Neutrophil (primary cell): Measurements from ENCODE around the gene PPP2R2C.

Source experiments
- H3K27ac ChIP-seq: fragments of 200-600 bp; sonication (generic); 2 replicates; pipeline ENCODE4 v1.5.1; 2016; ENCODE audit warnings: mild to moderate bottlenecking, moderate library complexity
- H3K27me3 ChIP-seq: fragments of 200-600 bp; sonication (generic); 2 replicates; pipeline ENCODE4 v1.6.0; 2016; ENCODE audit warnings: mild to moderate bottlenecking
- H3K36me3 ChIP-seq: fragments of 200-600 bp; sonication (generic); 2 replicates; pipeline ENCODE4 v1.5.1; 2017
- H3K4me1 ChIP-seq, 2 experiments: fragments of 200-600 bp in 1 of 2; sonication (generic) in 1 of 2; 1 replicate in 1 of 2; 2 replicates in 1 of 2; pipeline versions ENCODE4 v1.5.1 to v1.6.1; 2013 to 2016; ENCODE audit warnings: low read depth in 1 of 2, low read length in 1 of 2, mild to moderate bottlenecking in 1 of 2, moderate library complexity in 1 of 2; ENCODE audit not compliant: control insufficient read depth in 1 of 2, insufficient read depth in 1 of 2
- H3K4me3 ChIP-seq, 2 experiments: fragments of 200-600 bp in 1 of 2; sonication (generic) in 1 of 2; 1 replicate in 1 of 2; 2 replicates in 1 of 2; pipeline ENCODE4 v1.5.1; 2013 to 2016; ENCODE audit warnings: low read depth in 1 of 2, low read length in 1 of 2, mild to moderate bottlenecking in 1 of 2, moderate library complexity in 1 of 2
- H3K9me3 ChIP-seq: fragments of 200-600 bp; sonication (generic); 2 replicates; pipeline ENCODE4 v1.5.1; 2016
- TF ChIP-seq, protein P1 (sequence below): fragments of 200-600 bp; sonication (generic); IDR thresholded peaks from 2 replicates; pipeline ENCODE4 v1.5.1; 2016; ENCODE audit warnings: antibody characterized with exemption

PPP2R2C gene

DNA sequence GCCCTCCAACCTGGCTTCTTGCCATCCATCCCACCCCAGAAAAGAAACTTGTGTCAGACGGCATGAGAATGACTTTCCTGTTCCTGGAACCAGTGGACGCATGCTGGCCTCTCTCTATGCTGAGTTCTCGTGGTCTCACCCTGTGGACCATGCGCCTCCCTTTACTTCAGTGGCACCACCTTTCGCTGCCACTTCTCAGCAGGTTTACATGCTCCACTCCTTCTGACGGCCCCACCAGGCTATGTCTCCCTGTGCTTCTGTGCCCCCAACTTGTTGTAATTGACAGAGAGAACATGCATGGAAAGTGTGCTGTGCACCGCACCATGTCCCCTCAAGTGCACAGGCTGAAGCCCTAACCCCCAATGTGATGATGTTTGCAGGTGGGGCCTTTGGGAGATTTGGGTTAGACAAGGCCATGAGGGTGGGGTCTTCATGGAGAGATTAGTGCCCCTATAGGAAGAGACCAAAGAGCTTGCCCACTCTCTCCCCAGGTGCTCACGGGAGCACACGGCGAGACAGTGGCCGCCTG is 3.1 kb upstream of the PPP2R2C start:
- Histone ChIP-seq H3K4me1 (no peaks in the 10 kb centered on the region), H3K27me3 (peaks cover 73% of the 10 kb centered on the region), H3K9me3 (no peaks in the 10 kb centered on the region), H3K36me3 (no peaks in the 10 kb centered on the region), H3K4me3 (no peak overlapping the region), H3K27ac (no peak overlapping the region)
- TF ChIP-seq, protein P1, sequence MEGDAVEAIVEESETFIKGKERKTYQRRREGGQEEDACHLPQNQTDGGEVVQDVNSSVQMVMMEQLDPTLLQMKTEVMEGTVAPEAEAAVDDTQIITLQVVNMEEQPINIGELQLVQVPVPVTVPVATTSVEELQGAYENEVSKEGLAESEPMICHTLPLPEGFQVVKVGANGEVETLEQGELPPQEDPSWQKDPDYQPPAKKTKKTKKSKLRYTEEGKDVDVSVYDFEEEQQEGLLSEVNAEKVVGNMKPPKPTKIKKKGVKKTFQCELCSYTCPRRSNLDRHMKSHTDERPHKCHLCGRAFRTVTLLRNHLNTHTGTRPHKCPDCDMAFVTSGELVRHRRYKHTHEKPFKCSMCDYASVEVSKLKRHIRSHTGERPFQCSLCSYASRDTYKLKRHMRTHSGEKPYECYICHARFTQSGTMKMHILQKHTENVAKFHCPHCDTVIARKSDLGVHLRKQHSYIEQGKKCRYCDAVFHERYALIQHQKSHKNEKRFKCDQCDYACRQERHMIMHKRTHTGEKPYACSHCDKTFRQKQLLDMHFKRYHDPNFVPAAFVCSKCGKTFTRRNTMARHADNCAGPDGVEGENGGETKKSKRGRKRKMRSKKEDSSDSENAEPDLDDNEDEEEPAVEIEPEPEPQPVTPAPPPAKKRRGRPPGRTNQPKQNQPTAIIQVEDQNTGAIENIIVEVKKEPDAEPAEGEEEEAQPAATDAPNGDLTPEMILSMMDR: no peak

DNA sequence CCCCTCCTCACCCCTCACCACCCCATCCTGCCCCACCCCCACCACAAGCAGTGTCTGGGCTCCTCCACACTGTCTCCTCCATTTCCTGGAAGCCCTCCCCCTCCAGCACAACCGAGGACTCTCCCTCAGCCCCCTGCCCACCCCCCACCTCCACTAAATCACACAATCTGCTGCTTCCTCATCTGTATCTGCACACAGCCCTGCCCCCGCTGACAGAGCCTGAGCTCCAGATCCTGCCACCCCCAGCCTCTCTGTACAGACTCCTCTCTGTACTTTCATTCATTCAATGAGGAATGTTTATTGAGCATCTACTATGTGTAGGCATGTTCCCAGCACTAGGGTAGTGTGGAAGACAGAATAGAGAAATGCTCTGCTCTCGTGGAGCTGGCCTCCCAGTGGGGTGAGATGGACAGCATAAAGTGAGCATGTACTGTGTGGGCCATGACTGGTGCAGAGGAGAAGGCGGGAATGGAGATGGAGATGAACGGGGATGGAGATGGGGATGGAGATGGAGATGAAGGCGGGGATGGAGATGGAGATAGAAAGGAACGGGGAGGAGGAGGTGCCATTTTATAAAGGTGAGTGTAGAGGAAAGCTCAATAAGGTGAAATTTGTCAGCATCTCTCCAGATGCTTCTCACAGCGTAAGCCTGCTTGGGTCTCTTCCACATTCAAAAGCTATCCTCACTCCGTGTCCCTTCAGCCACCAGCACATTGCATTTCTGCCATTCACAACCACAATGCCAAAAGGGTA is 2.5 kb upstream of the PPP2R2C start:
- no peaks in the 10 kb centered on the region for H3K9me3 ChIP-seq
- H3K4me1 ChIP-seq: no peaks in the 10 kb centered on the region
- TF ChIP-seq, protein P1: no peak
- no peak overlapping the region for H3K4me3 ChIP-seq
- no peaks in the 10 kb centered on the region for H3K36me3 ChIP-seq
- peaks cover 78% of the 10 kb centered on the region for H3K27me3 ChIP-seq
- H3K27ac ChIP-seq: no peak overlapping the region

DNA sequence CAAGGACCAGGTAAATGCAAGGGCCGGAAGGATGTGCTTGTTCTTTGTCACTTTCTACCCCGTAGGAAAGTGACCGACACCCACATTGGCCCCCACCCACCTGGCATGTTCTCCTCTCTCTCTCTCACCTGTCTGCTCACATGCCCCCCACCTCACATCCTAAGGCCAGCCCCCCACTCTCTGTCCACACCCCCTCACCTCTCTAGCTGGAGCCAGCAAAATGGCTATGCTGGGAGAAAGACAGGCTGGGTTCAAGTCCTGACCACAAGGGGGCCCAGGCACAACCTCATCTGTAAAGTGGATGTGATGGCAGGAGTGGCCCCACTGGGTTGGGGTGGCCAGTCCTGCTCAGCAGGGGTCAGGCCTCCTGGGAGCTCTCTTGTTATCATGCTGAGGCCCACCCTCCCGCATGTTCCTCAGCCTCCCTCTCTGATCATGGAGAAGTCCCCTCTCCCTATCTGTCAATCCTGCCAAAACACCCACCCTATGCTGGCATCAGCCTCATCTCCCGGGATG is 1.7 kb upstream of the PPP2R2C start:
- no peak overlapping the region for H3K4me3 ChIP-seq
- H3K27ac ChIP-seq: no peak overlapping the region
- TF ChIP-seq, protein P1: no peak
- H3K27me3 ChIP-seq: peaks cover 83% of the 10 kb centered on the region
- no peaks in the 10 kb centered on the region for H3K4me1 ChIP-seq
- no peaks in the 10 kb centered on the region for H3K9me3 ChIP-seq
- no peaks in the 10 kb centered on the region for H3K36me3 ChIP-seq

DNA sequence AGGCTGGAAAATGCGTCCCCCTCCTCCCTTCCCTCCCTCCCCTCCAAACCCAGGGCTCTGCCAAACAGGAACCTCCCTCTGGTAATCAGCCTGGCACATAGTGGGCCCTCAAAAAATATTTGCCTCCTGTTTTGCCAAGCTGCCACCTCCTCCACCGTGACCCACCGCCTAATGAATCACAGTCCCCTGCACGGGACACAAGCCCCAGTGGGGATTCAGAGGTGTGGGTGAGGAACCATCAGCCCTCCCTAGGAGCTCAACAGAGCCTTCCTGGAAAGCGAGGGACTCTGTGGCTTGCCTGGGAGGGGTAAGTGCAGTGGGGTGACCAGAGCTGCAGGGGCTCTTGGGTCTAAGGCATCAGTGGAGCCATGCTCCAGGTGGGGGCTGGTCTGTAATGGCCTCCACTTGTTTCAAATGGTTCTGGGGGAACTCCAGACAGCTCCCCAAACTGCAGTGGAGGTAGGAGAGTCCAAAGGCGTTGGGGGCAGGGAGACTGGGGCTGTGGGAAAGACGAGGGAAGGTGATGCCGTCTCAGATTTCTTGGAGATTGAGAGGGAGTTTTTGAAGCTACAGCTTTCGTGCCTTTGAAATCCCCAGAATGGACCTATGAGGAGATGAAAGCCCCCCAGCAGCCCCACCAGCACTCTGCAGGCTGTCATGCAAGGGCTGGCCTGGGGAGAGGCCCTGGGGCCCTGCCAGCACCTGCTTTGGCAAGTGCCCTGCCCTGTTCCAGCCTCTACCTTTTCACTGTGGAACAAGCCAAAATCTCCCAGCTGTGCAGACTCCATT is 1.0 kb upstream of the PPP2R2C start:
- Histone ChIP-seq H3K4me3 (no peak overlapping the region), H3K27ac (no peak overlapping the region), H3K27me3 (peaks cover 83% of the 10 kb centered on the region), H3K36me3 (no peaks in the 10 kb centered on the region), H3K9me3 (no peaks in the 10 kb centered on the region), H3K4me1 (no peaks in the 10 kb centered on the region)
- TF ChIP-seq, protein P1: no peak

DNA sequence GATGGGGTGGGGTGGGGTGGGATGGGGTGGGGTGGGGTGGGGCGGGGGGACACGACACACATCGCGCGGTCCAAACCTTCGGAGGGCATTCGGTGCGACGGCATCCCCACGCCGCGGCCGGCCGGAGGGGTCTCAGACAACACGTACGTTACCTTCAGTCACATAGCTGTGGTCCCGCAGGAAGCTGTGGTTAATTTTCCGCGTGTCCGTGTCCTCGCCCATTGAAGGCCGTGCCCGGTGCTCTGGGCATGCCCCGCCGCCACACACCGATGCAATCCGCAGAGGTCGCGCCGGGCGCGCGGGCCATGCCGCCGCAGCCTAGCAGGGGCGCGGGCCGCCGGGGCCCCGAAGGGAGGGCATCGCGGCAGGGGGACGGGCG is 417 bp downstream of the PPP2R2C start:
- Histone ChIP-seq H3K4me1 (no peaks in the 10 kb centered on the region), H3K4me3 (no peak overlapping the region), H3K36me3 (no peaks in the 10 kb centered on the region), H3K9me3 (no peaks in the 10 kb centered on the region), H3K27me3 (peaks cover 94% of the 10 kb centered on the region), H3K27ac (no peak overlapping the region)
- TF ChIP-seq, protein P1: no peak
